ENCODE results near the gene CAND1. TPM values are rescaled to one million over a fixed set of nuclear protein-coding genes. Genes with fewer than 3 reads are reported as not detected.

The CAND1 gene
- polyA plus RNA-seq, 2 of the 4 experiments (the other 2 are of a cell fraction), result 70.3 to 185 TPM

DNA sequence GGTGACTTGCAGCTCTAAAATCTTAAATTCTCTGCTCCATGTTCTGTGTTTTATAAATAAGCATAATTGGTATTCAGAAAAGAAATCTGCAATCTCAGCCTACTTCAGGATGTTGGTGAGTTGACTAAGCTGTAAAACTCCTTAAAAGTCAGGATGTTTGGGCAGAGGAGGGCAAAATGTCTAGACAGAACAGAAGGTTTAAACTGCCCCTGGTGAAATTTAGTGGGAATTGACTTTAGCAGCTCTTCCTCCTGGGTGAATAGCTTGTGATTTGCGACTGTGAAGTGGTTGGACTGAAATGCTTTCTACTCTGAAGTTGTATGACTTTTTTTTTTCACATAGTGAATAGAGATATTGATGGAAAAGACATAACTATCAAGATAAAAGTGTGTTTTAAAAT is 85.8 kb downstream of the CAND1 start:
- no peaks in the 10 kb centered on the region for H3K4me1 ChIP-seq
- FAIRE-seq (no peak), DNase-seq (ENCODE audit: low read depth in 1 of 2, low spot score in 1 of 2) (no peak), ATAC-seq (peak in 1 of 2 experiments; percentile 49; a peak in 2 of 6 replicates)
- H3K4me2 ChIP-seq, result no peak overlapping the region
- H3K9me3 ChIP-seq, result no peaks in the 10 kb centered on the region
- ChIA-PET CTCF (interaction anchor here (0.6 to 2.7 kb wide), 12 partner anchors 10 to 1377 kb away, joined by 3 to 15 read pairs (median 4); no protein-coding TSS in a partner anchor), POLR2A (no interaction called here)
- WGBS (ENCODE audit: missing lambda C conversion rate), result 74% methylated on average over 1 of the region's 1 CpG
- TF ChIP-seq KDM5A (IDR thresholded peaks at IDR 0.05), result no peak
- no peak for TF ChIP-seq ZNF302 (CRISPR knock-in tag; IDR thresholded peaks at IDR 0.05)
- TF ChIP-seq, protein P1, sequence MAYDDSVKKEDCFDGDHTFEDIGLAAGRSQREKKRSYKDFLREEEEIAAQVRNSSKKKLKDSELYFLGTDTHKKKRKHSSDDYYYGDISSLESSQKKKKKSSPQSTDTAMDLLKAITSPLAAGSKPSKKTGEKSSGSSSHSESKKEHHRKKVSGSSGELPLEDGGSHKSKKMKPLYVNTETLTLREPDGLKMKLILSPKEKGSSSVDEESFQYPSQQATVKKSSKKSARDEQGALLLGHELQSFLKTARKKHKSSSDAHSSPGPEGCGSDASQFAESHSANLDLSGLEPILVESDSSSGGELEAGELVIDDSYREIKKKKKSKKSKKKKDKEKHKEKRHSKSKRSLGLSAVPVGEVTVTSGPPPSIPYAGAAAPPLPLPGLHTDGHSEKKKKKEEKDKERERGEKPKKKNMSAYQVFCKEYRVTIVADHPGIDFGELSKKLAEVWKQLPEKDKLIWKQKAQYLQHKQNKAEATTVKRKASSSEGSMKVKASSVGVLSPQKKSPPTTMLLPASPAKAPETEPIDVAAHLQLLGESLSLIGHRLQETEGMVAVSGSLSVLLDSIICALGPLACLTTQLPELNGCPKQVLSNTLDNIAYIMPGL (CRISPR knock-in tag; IDR thresholded peaks at IDR 0.05; ENCODE audit: borderline replicate concordance), result no peak
- TF ChIP-seq ZSCAN20 (CRISPR knock-in tag; IDR thresholded peaks at IDR 0.05), result no peak
- no peak for TF ChIP-seq MYC (IDR thresholded peaks at IDR 0.05; ENCODE audit: borderline replicate concordance, low read length)
- no peak for TF ChIP-seq FOSB (CRISPR knock-in tag; IDR thresholded peaks at IDR 0.05)
- TF ChIP-seq, protein P2, sequence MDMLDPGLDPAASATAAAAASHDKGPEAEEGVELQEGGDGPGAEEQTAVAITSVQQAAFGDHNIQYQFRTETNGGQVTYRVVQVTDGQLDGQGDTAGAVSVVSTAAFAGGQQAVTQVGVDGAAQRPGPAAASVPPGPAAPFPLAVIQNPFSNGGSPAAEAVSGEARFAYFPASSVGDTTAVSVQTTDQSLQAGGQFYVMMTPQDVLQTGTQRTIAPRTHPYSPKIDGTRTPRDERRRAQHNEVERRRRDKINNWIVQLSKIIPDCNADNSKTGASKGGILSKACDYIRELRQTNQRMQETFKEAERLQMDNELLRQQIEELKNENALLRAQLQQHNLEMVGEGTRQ (IDR thresholded peaks at IDR 0.05), result no peak
- TF ChIP-seq POLR2AphosphoS2 (conservative IDR thresholded peaks at IDR 0.05; ENCODE audit: low read length), result no peak
- no peak overlapping the region for H3K4me3 ChIP-seq
- H3K27ac ChIP-seq, result no peak overlapping the region

DNA sequence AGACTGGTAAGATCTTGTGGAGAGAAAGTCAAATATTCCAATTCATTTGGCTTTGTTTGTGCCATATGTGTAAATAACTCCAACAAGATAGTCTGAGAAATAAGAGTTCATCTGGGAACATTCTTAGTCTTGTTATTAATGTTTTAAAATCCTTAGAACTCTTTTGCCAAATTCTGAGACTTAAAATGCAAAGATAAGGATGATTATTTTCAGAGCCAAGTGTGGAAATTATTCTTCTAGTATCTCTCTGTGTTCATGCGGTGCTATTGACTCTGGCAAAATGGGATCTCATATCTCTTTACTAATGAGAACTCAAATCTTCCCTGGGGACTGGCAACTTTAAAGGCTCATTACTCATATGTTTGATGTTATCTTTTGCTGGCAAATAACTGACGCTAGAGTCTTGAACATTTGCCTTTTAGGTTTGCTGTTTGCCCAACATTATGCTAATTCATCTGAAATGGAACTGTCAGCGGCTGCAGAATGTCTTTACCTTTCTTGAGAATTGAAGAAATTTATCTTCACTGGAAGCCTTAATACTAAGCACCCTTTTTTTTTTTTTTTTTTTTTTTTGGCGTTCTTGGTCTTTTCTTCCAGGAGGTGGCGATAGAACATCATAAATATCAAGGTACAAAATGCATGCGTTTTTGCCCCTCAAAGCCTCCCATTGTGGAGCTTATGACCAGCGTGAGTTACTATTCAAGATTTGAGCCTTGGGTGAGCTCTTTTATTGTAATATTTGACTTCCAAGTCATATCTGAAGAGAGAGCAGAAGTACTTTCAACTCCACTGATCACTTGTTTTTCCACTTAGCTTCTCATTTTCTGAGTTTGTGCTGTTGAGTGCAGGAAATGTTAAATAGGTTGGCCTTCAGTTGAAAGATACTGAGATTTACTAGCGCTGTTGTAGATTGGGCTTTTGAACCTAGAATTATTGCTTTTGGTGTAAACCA is 86.5 kb downstream of the CAND1 start:
- POLR2A ChIA-PET, result no interaction called here
- FAIRE-seq, result no peak
- TF ChIP-seq, protein P2 (IDR thresholded peaks at IDR 0.05), result no peak
- no peak for TF ChIP-seq ZFP36 (IDR thresholded peaks at IDR 0.05; ENCODE audit: borderline replicate concordance, partially characterized antibody)
- TF ChIP-seq, protein P3, sequence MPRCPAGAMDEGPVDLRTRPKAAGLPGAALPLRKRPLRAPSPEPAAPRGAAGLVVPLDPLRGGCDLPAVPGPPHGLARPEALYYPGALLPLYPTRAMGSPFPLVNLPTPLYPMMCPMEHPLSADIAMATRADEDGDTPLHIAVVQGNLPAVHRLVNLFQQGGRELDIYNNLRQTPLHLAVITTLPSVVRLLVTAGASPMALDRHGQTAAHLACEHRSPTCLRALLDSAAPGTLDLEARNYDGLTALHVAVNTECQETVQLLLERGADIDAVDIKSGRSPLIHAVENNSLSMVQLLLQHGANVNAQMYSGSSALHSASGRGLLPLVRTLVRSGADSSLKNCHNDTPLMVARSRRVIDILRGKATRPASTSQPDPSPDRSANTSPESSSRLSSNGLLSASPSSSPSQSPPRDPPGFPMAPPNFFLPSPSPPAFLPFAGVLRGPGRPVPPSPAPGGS (IDR thresholded peaks at IDR 0.05), result no peak
- TF ChIP-seq, protein P1 (CRISPR knock-in tag; IDR thresholded peaks at IDR 0.05; ENCODE audit: borderline replicate concordance), result no peak
- TF ChIP-seq, protein P4, sequence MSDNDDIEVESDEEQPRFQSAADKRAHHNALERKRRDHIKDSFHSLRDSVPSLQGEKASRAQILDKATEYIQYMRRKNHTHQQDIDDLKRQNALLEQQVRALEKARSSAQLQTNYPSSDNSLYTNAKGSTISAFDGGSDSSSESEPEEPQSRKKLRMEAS (IDR thresholded peaks at IDR 0.05), result no peak
- peak; percentile 74 for TF ChIP-seq SMC3 (IDR thresholded peaks at IDR 0.05)
- TF ChIP-seq, protein P5, sequence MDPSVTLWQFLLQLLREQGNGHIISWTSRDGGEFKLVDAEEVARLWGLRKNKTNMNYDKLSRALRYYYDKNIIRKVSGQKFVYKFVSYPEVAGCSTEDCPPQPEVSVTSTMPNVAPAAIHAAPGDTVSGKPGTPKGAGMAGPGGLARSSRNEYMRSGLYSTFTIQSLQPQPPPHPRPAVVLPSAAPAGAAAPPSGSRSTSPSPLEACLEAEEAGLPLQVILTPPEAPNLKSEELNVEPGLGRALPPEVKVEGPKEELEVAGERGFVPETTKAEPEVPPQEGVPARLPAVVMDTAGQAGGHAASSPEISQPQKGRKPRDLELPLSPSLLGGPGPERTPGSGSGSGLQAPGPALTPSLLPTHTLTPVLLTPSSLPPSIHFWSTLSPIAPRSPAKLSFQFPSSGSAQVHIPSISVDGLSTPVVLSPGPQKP (IDR thresholded peaks at IDR 0.05; ENCODE audit: low read depth, low read length), result no peak
- TF ChIP-seq TFCP2L1 (CRISPR knock-in tag; IDR thresholded peaks at IDR 0.05), result no peak
- no peak for TF ChIP-seq EHMT2 (IDR thresholded peaks at IDR 0.05; ENCODE audit: low read depth)
- no peak for TF ChIP-seq TP53 (CRISPR knock-in tag; IDR thresholded peaks at IDR 0.05)
- no peak for TF ChIP-seq JUNB (IDR thresholded peaks at IDR 0.05)
- TF ChIP-seq, protein P6, sequence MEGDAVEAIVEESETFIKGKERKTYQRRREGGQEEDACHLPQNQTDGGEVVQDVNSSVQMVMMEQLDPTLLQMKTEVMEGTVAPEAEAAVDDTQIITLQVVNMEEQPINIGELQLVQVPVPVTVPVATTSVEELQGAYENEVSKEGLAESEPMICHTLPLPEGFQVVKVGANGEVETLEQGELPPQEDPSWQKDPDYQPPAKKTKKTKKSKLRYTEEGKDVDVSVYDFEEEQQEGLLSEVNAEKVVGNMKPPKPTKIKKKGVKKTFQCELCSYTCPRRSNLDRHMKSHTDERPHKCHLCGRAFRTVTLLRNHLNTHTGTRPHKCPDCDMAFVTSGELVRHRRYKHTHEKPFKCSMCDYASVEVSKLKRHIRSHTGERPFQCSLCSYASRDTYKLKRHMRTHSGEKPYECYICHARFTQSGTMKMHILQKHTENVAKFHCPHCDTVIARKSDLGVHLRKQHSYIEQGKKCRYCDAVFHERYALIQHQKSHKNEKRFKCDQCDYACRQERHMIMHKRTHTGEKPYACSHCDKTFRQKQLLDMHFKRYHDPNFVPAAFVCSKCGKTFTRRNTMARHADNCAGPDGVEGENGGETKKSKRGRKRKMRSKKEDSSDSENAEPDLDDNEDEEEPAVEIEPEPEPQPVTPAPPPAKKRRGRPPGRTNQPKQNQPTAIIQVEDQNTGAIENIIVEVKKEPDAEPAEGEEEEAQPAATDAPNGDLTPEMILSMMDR (IDR thresholded peaks at IDR 0.05), result peak; percentile 81
- peak; percentile 75 to 81 for TF ChIP-seq RAD21 (conservative IDR thresholded peaks at IDR 0.05 in 1 of 2, IDR thresholded peaks at IDR 0.05 in 1 of 2)
- TF ChIP-seq FOXS1 (CRISPR knock-in tag; IDR thresholded peaks at IDR 0.05), result no peak
- no peak for TF ChIP-seq RCOR1 (IDR thresholded peaks at IDR 0.05; ENCODE audit: low read depth, low read length)
- TF ChIP-seq HOXB13 (CRISPR knock-in tag; IDR thresholded peaks at IDR 0.05; ENCODE audit: low read depth), result no peak
- no peak for TF ChIP-seq EP300 (IDR thresholded peaks at IDR 0.05)
- TF ChIP-seq POLR2AphosphoS2 (conservative IDR thresholded peaks at IDR 0.05; ENCODE audit: low read length), result no peak

More for the DNA sequence above, 86.5 kb downstream of the CAND1 start:
- no peak overlapping the region for H3K4me2 ChIP-seq
- WGBS (ENCODE audit: missing lambda C conversion rate), result 13% methylated on average over 8 of the region's 8 CpGs
- CTCF ChIA-PET, result interaction anchor here (0.6 to 3.8 kb wide), 28 partner anchors 9 to 1995 kb away, joined by 3 to 20 read pairs (median 4); no protein-coding TSS in a partner anchor
- DNase-seq (ENCODE audit: low read depth in 1 of 2, low spot score in 1 of 2) (peak in 1 of 2 experiments; percentile 54), ATAC-seq (peak; percentile 39 to 73; a peak in 4 of 6 replicates)
- no peaks in the 10 kb centered on the region for H3K4me1 ChIP-seq
- no peak overlapping the region for H3K27ac ChIP-seq
- no peaks in the 10 kb centered on the region for H3K9me3 ChIP-seq
- no peak overlapping the region for H3K4me3 ChIP-seq

Data from A549 (cell line).